ENCODE measurements around the gene CEP104. TPM values are rescaled to one million over a fixed set of nuclear protein-coding genes. Genes with fewer than 3 reads are reported as not detected.

CEP104 gene
- total and polyA plus RNA-seq, 9 of the 15 experiments (the other 6 are each of a cell fraction or from before 2014, with no cell fraction given) = 11.2 to 63.4 (median 42.6) TPM

- TF ChIP-seq TFE3 (CRISPR knock-in tag; IDR thresholded peaks at IDR 0.05) = no peak
- no peak for TF ChIP-seq PCBP2 (IDR thresholded peaks at IDR 0.05; ENCODE audit: low read depth, low read length, poor library complexity, severe bottlenecking)
- peak; percentile 49; the same call in 1 of the 2 replicates for TF ChIP-seq ZNF77 (CRISPR knock-in tag; IDR thresholded peaks at IDR 0.05)
- TF ChIP-seq ARID3B (CRISPR knock-in tag; IDR thresholded peaks at IDR 0.05; ENCODE audit: borderline replicate concordance) = no peak
- no peak for TF ChIP-seq NFRKB (IDR thresholded peaks at IDR 0.05; ENCODE audit: low read depth)
- TF ChIP-seq ZNF561 (CRISPR knock-in tag; conservative IDR thresholded peaks at IDR 0.05) = no peak
- TF ChIP-seq STAT5B (CRISPR knock-in tag; IDR thresholded peaks at IDR 0.05) = no peak
- TF ChIP-seq TARDBP (IDR thresholded peaks at IDR 0.05) = peak; percentile 72
- TF ChIP-seq HNRNPUL1 (IDR thresholded peaks at IDR 0.05; ENCODE audit: low read length) = no peak
- TF ChIP-seq MTA2 (IDR thresholded peaks at IDR 0.05; ENCODE audit: low read depth) = no peak
- no peak for TF ChIP-seq JUNB (CRISPR knock-in tag; conservative IDR thresholded peaks at IDR 0.05)
- TF ChIP-seq ZNF184 (CRISPR knock-in tag; IDR thresholded peaks at IDR 0.05) = no peak
- no peak for TF ChIP-seq U2AF1 (optimal IDR thresholded peaks at IDR 0.05; ENCODE audit: low read depth, low read length)
- peak; percentile 88 for TF ChIP-seq SMAD4 (CRISPR knock-in tag; conservative IDR thresholded peaks at IDR 0.05)
- TF ChIP-seq CCNT2 (IDR thresholded peaks at IDR 0.05; ENCODE audit: borderline replicate concordance, extremely low read depth, insufficient read length, low read depth, low read length) = peak; percentile 66
- TF ChIP-seq MNT (conservative IDR thresholded peaks at IDR 0.05) = peak; percentile 94 to 96
- TF ChIP-seq EP400 (IDR thresholded peaks at IDR 0.05) = peak; percentile 88
- no peak for TF ChIP-seq SRSF1 (IDR thresholded peaks at IDR 0.05; ENCODE audit: low read depth, low read length)
- TF ChIP-seq ARNT (IDR thresholded peaks at IDR 0.05) = peak in 1 of 2 experiments; percentile 26; a peak in 1 of 4 replicates
- no peak for TF ChIP-seq NFE2L1 (tag; IDR thresholded peaks at IDR 0.05; ENCODE audit: borderline replicate concordance, low read depth)
- TF ChIP-seq MAFG (tag; conservative IDR thresholded peaks at IDR 0.05) = no peak
- no peak for TF ChIP-seq ZNF354B (CRISPR knock-in tag; IDR thresholded peaks at IDR 0.05)
- no peak for TF ChIP-seq ZFP36 (IDR thresholded peaks at IDR 0.05; ENCODE audit: low read depth, low read length, partially characterized antibody)
- TF ChIP-seq TAF1 (IDR thresholded peaks at IDR 0.05; ENCODE audit: control insufficient read depth, extremely low read depth, insufficient read depth, low read length, severe bottlenecking) = no peak
- TF ChIP-seq BRCA1 (IDR thresholded peaks at IDR 0.05) = no peak
- no peak for TF ChIP-seq BRCA1 (CRISPR knock-in tag; IDR thresholded peaks at IDR 0.05)
- no peak for TF ChIP-seq ZNF444 (CRISPR knock-in tag; IDR thresholded peaks at IDR 0.05)
Observed at GRCh38 chr1:3775490-3776230, 81.4 kb downstream of the CEP104 start (continued).
